IMR-90 (cell line): ENCODE measurements around the gene ZNF600. TPM values are rescaled to one million over a fixed set of nuclear protein-coding genes. Genes with fewer than 3 reads are reported as not detected.
"Not testable (repeated sequence)": the region's sequence is repeated elsewhere in the genome, so short reads cannot be mapped to it uniquely, and the experiment has no call there.

Experiments
- ATAC-seq: fragments of 200-7000 bp; cut with Tn5 transposase; 2 replicates; pipeline ENCODE4 v1.9.1; 2020; ENCODE audit warnings: low read depth, mild to moderate bottlenecking, moderate library complexity
- BruUV-seq: library from RNA; stranded (reverse); fragments of 400-500 nt; replicated peaks from 2 replicates; lab custom pipeline; 2021; lab: Mats Ljungman, UMichigan
- CTCF ChIA-PET: fragments of 300-600 bp; formaldehyde crosslinking; extraction: SDS; loops from one replicate; lab custom pipeline; 2021; ENCODE audit warnings: antibody characterized with exemption; lab: Yijun Ruan, JAX
- POLR2A ChIA-PET: fragments of 300-600 bp; sonication (Branson Sonifier 250); formaldehyde crosslinking; loops from one replicate; lab custom pipeline; 2022; ENCODE audit warnings: antibody characterized with exemption; ENCODE audit not compliant: unreplicated experiment; lab: Charles Lee
- DNase-seq: peaks from one replicate; pipeline ENCODE4 v3.0.0; 2013
- H2AFZ ChIP-seq: replicated peaks from 2 replicates; pipeline ENCODE3; 2013; ENCODE audit warnings: low read length, mild to moderate bottlenecking; ENCODE audit not compliant: poor library complexity
- H2AK5ac ChIP-seq: 2 replicates; pipeline ENCODE4 v1.6.1; 2013; ENCODE audit warnings: low read depth, low read length, inconsistent platforms
- H2AK9ac ChIP-seq: replicated peaks from 2 replicates; pipeline ENCODE3; 2013; ENCODE audit warnings: mild to moderate bottlenecking, low read depth, low read length, moderate library complexity; ENCODE audit not compliant: poor library complexity
- H2BK120ac ChIP-seq: 2 replicates; pipeline ENCODE4 v1.6.1; 2013; ENCODE audit warnings: low read depth, low read length, inconsistent platforms
- H2BK15ac ChIP-seq: 3 replicates; pipeline ENCODE4 v1.6.1; 2013; ENCODE audit warnings: low read depth, low read length, inconsistent platforms
- H2BK20ac ChIP-seq: 2 replicates; pipeline ENCODE4 v1.6.1; 2013; ENCODE audit warnings: low read depth, mild to moderate bottlenecking, inconsistent platforms, low read length, moderate library complexity
- H2BK5ac ChIP-seq: 2 replicates; pipeline ENCODE4 v1.6.1; 2013; ENCODE audit warnings: mild to moderate bottlenecking, low read depth, low read length, inconsistent platforms; ENCODE audit not compliant: poor library complexity, severe bottlenecking
- H3K14ac ChIP-seq: replicated peaks from 2 replicates; pipeline ENCODE4 v1.6.1; 2013; ENCODE audit warnings: low read depth, low read length, inconsistent platforms
- H3K18ac ChIP-seq: 2 replicates; pipeline ENCODE4 v1.6.1; 2013; ENCODE audit warnings: low read depth, low read length, control low read depth
- H3K23ac ChIP-seq: 2 replicates; pipeline ENCODE4 v1.6.1; 2013; ENCODE audit warnings: low read depth, low read length, inconsistent platforms
- H3K27ac ChIP-seq: 2 replicates; pipeline ENCODE4 v1.5.1; 2013; ENCODE audit warnings: mild to moderate bottlenecking, control low read depth, low read length; ENCODE audit not compliant: insufficient read depth
- H3K27me3 ChIP-seq: 2 replicates; pipeline ENCODE4 v1.6.1; 2013; ENCODE audit warnings: low read length; ENCODE audit not compliant: control insufficient read depth, insufficient read depth
- H3K36me3 ChIP-seq: 2 replicates; pipeline ENCODE4 v1.6.1; 2013; ENCODE audit warnings: low read length, mixed read lengths; ENCODE audit not compliant: control insufficient read depth, insufficient read depth
- H3K4ac ChIP-seq: 2 replicates; pipeline ENCODE4 v1.6.1; 2013; ENCODE audit warnings: low read depth, low read length, inconsistent platforms
- H3K4me1 ChIP-seq: 2 replicates; pipeline ENCODE4 v1.6.1; 2013; ENCODE audit warnings: low read length, mixed read lengths; ENCODE audit not compliant: control insufficient read depth, insufficient read depth
- H3K4me2 ChIP-seq: 2 replicates; pipeline ENCODE4 v1.6.1; 2013; ENCODE audit warnings: low read depth, mild to moderate bottlenecking, control low read depth, low read length, moderate library complexity
- H3K4me3 ChIP-seq: 2 replicates; pipeline ENCODE4 v1.5.1; 2013; ENCODE audit warnings: low read depth, mild to moderate bottlenecking, control low read depth, low read length, moderate library complexity; ENCODE audit not compliant: insufficient read depth
- H3K56ac ChIP-seq: 2 replicates; pipeline ENCODE4 v1.6.1; 2013; ENCODE audit warnings: low read length, inconsistent platforms; ENCODE audit not compliant: insufficient read depth; ENCODE audit errors: extremely low read depth
- H3K79me1 ChIP-seq, 2 experiments: 2 replicates each; pipeline ENCODE4 v1.6.1; 2013; ENCODE audit warnings: low read length in 2 of 2, inconsistent platforms in 1 of 2, low read depth in 1 of 2
- H3K9ac ChIP-seq: 2 replicates; pipeline ENCODE4 v1.6.1; 2013; ENCODE audit warnings: low read depth, low read length, control low read depth
- H3K9me1 ChIP-seq: 2 replicates; pipeline ENCODE4 v1.6.1; 2013; ENCODE audit warnings: low read length, inconsistent platforms; ENCODE audit not compliant: insufficient read depth
- H3K9me3 ChIP-seq: 2 replicates; pipeline ENCODE4 v1.6.1; 2013; ENCODE audit warnings: low read length; ENCODE audit not compliant: control insufficient read depth, insufficient read depth
- H4K20me1 ChIP-seq: 2 replicates; pipeline ENCODE4 v1.6.1; 2013; ENCODE audit warnings: low read length, inconsistent platforms; ENCODE audit not compliant: insufficient read depth
- H4K5ac ChIP-seq: 2 replicates; pipeline ENCODE4 v1.6.1; 2013; ENCODE audit warnings: mild to moderate bottlenecking, low read depth, low read length, control low read depth
- H4K8ac ChIP-seq, 2 experiments: 2 replicates each; pipeline ENCODE4 v1.6.1; 2013; ENCODE audit warnings: low read depth in 2 of 2, low read length in 2 of 2, control low read depth in 1 of 2, inconsistent platforms in 1 of 2
- H4K91ac ChIP-seq: 2 replicates; pipeline ENCODE4 v1.6.1; 2013; ENCODE audit warnings: low read depth, low read length, inconsistent platforms; ENCODE audit not compliant: insufficient read depth
- FOS ChIP-seq: fragments of 150-350 bp; IDR thresholded peaks from 2 replicates; pipeline ENCODE4 v1.6.1; 2016; ENCODE audit warnings: low read depth, low read length
- RAD21 ChIP-seq: IDR thresholded peaks from 2 replicates; pipeline ENCODE4 v1.6.1; 2012; ENCODE audit warnings: low read length, improper control_type of control experiment
- WGBS, 2 experiments: methylation state at CpG; one replicate each; pipeline versions ENCODE4 v1.1.5 to v1.1.7; 2013; ENCODE audit warnings: missing lambda C conversion rate in 2 of 2; ENCODE audit not compliant: insufficient read length in 1 of 2; ENCODE audit errors: extremely low coverage in 2 of 2; 5-methylcytosine and 5-hydroxymethylcytosine counted together
- dilution Hi-C: fragments of 300-500 bp; cut with HindIII; formaldehyde crosslinking; loops from one replicate; pipeline ENCODE4 v1.14.3; 2018; ENCODE audit warnings: low sequenced_read_pairs; ENCODE audit not compliant: unreplicated experiment
- in situ Hi-C: fragments of 300-500 bp; cut with MboI; formaldehyde crosslinking; loops from 3 replicates; pipeline ENCODE4 v1.14.3; 2019; ENCODE audit warnings: low sequenced_read_pairs, inconsistent platforms, mixed read lengths
- intact Hi-C: fragments of 100-400 bp; cut with micrococcal nuclease; formaldehyde crosslinking; loops from 2 replicates; pipeline ENCODE4 v1.10.0; 2022
- polyA plus RNA-seq, 3 experiments: library from polyadenylated mRNA; depleted of rRNA; stranded (reverse); fragments of >200 nt; gene quantifications; 2 replicates each; pipeline ENCODE4 v1.2.3, GENCODE V29; 2012; ENCODE audit warnings: low replicate concordance in 1 of 3
- total RNA-seq: library from RNA; depleted of rRNA; stranded (reverse); fragments of >200 nt; gene quantifications from 2 replicates; pipeline ENCODE4 v1.2.3, GENCODE V29; 2012

ZNF600 gene
- total and polyA plus RNA-seq, 2 of the 4 experiments (the other 2 are of a cell fraction), result 4.0 to 4.1 TPM

- H3K9ac ChIP-seq, result no peak overlapping the region
- no peaks in the 10 kb centered on the region for H3K9me3 ChIP-seq
- H2AK5ac ChIP-seq, result peak overlapping the region; percentile 73; the same call in 1 of the 2 replicates
- dilution Hi-C loops, result no loop called here
- peak overlapping the region in 1 of 2 experiments; percentile 76; a peak in 1 of 4 replicates for H4K8ac ChIP-seq
- peak overlapping the region; percentile 76 for H3K4ac ChIP-seq
- no TSS peak for BruUV-seq
- H2AK9ac ChIP-seq, result no peak overlapping the region
- TF ChIP-seq FOS (peak; percentile 53; the same call in 1 of the 2 replicates), RAD21 (no peak)
- peaks cover 13% of the 10 kb centered on the region for H3K36me3 ChIP-seq
- peak overlapping the region; percentile 64 for H3K4me2 ChIP-seq
- in situ Hi-C loops, result no loop called here
- H3K27ac ChIP-seq, result peak overlapping the region; percentile 81
- H2BK5ac ChIP-seq, result peak overlapping the region; percentile 73
- POLR2A ChIA-PET, result no interaction called here
- H4K91ac ChIP-seq, result no peak overlapping the region
- H3K23ac ChIP-seq, result no peak overlapping the region; the same call in 1 of the 2 replicates
- CTCF ChIA-PET, result no interaction called here
- intact Hi-C loops, result no loop called here
- peaks cover 18% of the 10 kb centered on the region for H3K4me1 ChIP-seq
- H2BK20ac ChIP-seq, result peak overlapping the region; percentile 8
- peak; percentile 93 for DNase-seq
- H3K27me3 ChIP-seq, result no peaks in the 10 kb centered on the region
- H3K14ac ChIP-seq, result no peak overlapping the region
- H2BK120ac ChIP-seq, result peak overlapping the region; percentile 74; the same call in 1 of the 2 replicates
- 0 out of 2 replicates have a peak overlapping the region, but pooled peaks have one; percentile 66 for H3K18ac ChIP-seq
- no peak overlapping the region for H4K5ac ChIP-seq
- peak; percentile 96 for ATAC-seq
- H2AFZ ChIP-seq, result no peak overlapping the region
- peaks cover 9% of the 10 kb centered on the region for H3K9me1 ChIP-seq
- peaks cover under 1 to 25% of the 10 kb centered on the region in 2 experiments; a peak in 3 of 4 replicates for H3K79me1 ChIP-seq
- no peak overlapping the region for H3K56ac ChIP-seq
- no peak overlapping the region; the same call in 2 of the 3 replicates for H2BK15ac ChIP-seq
- no peak overlapping the region for H3K4me3 ChIP-seq
- H4K20me1 ChIP-seq, result peaks cover 11% of the 10 kb centered on the region; the same call in 1 of the 2 replicates
- WGBS, 2 experiments, result no CpG with 5 or more reads among the region's 7 CpGs
Observed at GRCh38 chr19:52722062-52723003, 64.3 kb downstream of the ZNF600 start.

DNA sequence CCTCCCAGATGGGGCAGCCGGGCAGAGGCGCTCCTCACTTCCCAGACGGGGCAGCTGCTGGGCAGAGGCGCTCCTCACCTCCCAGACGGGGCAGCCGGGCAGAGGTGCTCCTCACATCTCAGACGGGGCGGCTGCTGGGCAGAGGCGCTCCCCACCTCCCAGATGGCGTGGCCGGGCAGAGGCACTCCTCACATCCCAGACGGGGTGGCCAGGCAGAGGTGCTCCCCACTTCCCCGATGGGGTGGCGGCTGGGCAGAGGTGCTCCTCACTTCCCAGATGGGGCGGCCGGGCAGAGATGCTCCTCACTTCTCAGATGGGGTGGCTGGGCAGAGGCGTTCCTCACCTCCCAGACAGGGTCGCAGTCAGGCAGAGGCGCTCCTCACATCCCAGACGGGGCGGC is 66.0 kb downstream of the ZNF600 start:
- H3K18ac ChIP-seq, H3K23ac ChIP-seq, H3K27me3 ChIP-seq, H3K4me3 ChIP-seq, H2BK120ac ChIP-seq, H3K27ac ChIP-seq, H4K8ac ChIP-seq, H3K4me2 ChIP-seq, H2AK9ac ChIP-seq, in situ Hi-C loops, H3K9ac ChIP-seq, H2BK20ac ChIP-seq, H3K14ac ChIP-seq, H2BK5ac ChIP-seq, H4K91ac ChIP-seq, ATAC-seq, H4K5ac ChIP-seq, H2AK5ac ChIP-seq, H2BK15ac ChIP-seq, H3K4ac ChIP-seq, H3K56ac ChIP-seq, intact Hi-C loops, BruUV-seq, H3K9me3 ChIP-seq, DNase-seq, dilution Hi-C loops, POLR2A ChIA-PET, CTCF ChIA-PET, H3K36me3 ChIP-seq, H2AFZ ChIP-seq: not testable (repeated sequence)
- 98% methylated on average over 7 of the region's 21 CpGs; no CpG with 5 or more reads in 1 of the 2 experiments for WGBS, 2 experiments
- H3K79me1 ChIP-seq, result peaks cover 0 to 24% of the 10 kb centered on the region in 2 experiments; a peak in 2 of 4 replicates
- H3K9me1 ChIP-seq, result peaks cover 10% of the 10 kb centered on the region
- peaks cover 26% of the 10 kb centered on the region for H3K4me1 ChIP-seq
- H4K20me1 ChIP-seq, result peaks cover 11% of the 10 kb centered on the region; the same call in 1 of the 2 replicates
